GM19238 (cell line): Measurements from ENCODE around the gene CNPY3.
"Not testable (repeated sequence)": the region's sequence is repeated elsewhere in the genome, so short reads cannot be mapped to it uniquely, and the experiment has no call there.

Experiments used
- DNase-seq: peaks from one replicate; pipeline ENCODE4 v3.0.0; 2011; ENCODE audit warnings: low spot score; ENCODE audit not compliant: insufficient read length

Gene CNPY3

DNA sequence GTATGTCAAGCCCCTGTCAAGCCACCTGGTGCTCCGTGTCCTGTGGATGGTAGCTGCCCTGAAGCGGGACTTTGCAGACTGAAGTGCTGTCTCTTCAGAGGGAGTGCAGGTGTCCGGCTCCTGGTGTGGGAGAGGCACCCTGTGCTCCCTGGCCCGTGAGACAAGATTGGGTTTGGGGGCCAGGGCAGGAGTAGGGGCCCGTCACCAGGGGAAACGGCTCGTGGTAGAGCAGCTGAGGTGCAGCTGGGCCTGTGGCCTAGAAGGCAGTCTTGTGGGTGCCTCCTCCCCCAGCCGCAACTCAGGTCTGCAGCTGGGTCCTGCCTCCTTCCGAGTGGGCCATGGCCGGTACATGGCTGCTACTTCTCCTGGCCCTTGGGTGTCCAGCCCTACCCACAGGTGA, 13.5 kb upstream of the CNPY3 start, which contains the start of gene PTCRA:
Gene PTCRA (plus strand): TSS at position 322 of the 400 bp plus-strand sequence. CDS start 17 bp downstream, at position 339.
- no peak for DNase-seq

DNA sequence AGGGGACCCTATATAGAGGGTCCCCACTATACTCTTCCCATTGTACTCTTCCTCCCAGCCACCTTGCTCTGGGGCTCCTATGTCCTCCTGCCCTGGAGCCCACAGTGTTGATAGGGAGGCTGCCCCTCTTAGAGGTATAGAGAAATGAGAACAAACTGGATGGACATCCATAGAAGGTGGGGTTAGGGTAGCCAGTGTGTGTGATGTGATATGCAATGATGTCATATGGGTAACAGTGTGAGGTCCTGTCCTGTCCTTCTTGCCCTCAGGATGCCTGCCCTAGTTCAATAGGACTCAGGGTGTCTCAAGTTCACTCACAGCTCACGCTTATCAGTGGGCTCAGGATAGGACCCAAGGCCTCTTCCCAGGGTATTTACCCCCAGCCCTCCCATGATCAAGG, 13.0 kb upstream of the CNPY3 start:
- DNase-seq = no peak

DNA sequence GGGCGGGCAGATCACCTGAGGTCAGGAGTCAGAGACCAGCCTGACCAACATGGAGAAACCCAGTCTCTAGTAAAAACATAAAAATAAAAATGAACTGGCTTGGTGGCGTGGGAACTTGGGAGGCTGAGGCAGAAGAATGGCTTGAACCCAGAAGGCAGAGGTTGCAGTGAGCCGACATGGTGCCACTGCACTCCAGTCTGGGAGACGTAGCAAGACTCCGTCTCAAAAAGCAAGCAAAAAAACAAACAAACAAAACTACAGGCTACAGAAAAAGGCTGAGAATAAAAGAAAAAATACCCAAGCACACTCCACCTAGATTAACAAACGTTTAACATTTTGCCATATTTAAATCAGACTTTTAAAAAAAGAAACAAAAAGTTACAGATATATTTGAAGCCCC, 7.5 kb upstream of the CNPY3 start:
- no peak for DNase-seq

DNA sequence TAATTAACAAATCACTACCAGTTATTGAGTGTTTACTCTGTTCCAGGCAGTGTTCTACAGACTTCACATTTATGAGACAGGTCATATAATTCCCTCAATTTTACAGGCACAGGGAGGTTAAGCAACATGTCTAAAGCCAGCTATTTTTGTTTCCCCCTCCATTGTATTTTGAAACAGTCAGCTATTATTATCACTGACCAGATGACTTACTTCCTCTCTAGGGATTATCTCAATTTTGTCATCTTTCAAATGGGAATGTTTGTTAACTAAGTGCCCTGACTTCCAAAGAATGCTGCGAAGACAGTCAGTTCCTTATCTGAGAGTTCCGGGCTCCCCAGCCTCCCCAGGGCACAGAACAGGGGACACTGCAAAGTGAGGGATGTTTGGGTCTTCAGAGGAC, 5.6 kb upstream of the CNPY3 start:
- DNase-seq = no peak

DNA sequence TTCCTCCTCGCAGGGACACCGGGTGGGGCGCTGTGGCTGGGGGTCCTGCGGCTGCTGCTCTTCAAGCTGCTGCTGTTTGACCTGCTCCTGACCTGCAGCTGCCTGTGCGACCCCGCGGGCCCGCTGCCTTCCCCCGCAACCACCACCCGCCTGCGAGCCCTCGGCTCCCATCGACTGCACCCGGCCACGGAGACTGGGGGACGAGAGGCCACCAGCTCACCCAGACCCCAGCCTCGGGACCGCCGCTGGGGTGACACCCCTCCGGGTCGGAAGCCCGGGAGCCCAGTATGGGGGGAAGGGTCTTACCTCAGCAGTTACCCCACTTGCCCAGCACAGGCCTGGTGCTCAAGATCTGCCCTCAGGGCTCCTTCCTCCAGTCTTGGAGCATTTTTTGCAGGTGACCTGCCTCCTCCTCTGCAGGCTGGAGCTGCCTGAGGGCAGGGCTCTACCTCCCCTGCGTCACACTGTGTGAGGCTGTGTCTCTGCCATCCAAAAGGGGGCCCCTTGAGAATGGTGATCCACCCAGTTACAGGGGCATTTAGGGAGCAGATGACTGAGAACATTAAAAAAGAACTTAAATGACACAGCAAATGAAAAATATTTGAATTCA, 3.9 kb upstream of the CNPY3 start:
- no peak for DNase-seq

DNA sequence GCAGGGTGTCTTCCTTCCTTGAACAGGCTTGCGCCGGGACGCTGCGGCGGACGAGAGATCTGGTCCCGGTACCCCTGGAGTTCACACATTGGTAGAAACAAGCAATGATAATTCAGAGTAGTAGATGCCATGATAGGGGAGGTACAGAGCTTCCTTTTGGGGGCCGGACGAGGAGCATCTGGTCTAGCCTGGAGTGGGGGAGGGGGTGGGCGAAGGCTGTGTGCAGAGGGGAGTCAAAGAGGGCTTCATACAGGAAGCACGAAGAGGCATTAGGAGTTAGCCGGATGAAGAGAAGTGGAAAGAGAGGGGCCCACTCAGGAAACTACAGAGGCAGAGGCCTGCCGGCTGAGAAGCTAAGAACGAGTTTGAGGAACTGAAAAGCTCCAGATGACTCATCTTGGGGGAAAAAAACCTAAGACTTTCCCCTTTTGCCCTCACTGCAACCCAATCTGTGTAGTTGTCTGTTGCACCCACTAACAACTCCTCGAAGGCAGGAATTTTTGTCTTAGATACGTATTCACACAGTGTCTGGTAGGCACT, 611 bp downstream of the CNPY3 start:
- DNase-seq = peak; percentile 67

DNA sequence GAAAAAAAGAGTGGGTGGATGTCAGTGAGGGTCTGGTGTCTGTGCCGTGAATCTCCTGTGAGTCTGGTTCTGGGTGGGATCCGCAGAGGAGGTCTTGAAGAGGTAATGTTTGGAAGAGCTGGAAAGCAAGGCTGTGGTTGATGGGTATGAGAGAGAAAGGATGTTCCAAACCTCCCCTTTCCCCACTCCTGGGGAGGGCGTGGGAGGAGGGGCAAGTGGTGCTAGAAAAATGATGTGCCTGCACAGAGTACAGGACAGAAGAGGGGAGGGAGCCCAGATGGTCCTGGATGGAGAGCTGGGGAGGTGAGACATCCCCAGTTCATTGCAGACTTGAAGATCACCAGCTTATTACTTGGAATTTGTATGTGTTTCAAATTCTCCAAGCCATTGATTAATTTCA, 3.1 kb downstream of the CNPY3 start:
- no peak for DNase-seq

DNA sequence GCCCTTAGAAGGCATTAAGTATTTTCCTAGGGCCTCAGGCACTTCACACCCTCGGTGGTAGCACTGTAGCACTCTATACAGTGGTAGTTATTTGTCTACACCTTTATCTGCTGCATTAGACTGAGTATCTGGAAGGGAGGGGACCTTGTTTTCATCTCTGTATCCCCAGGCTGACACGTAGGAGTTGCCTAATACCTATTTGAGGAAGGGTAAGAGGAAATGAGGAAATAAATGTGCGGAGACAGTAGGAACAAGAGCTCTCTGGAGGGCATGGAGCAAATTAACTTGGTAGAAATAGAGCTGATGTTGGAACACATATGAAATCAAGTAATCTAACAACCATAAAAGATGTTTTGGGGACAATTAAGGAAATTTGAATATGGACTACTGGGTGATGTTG, 3.9 kb downstream of the CNPY3 start:
- no peak for DNase-seq

DNA sequence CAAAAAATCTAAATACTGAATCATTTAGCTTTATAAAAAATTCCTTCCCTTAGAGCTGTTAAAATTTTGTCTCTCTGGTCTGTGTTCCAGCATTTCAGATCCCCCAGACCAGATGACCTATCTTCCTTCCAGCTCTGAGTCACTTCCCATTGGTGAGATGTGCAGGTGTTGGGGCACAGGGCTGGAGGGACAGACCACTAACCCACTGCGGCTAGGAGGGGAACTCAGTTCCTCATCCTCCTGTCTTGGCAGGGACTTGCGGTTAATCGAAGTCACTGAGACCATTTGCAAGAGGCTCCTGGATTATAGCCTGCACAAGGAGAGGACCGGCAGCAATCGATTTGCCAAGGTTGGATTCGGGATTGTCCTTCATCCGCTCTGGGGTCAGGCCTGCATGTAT, 6.0 kb downstream of the CNPY3 start:
- DNase-seq = no peak

DNA sequence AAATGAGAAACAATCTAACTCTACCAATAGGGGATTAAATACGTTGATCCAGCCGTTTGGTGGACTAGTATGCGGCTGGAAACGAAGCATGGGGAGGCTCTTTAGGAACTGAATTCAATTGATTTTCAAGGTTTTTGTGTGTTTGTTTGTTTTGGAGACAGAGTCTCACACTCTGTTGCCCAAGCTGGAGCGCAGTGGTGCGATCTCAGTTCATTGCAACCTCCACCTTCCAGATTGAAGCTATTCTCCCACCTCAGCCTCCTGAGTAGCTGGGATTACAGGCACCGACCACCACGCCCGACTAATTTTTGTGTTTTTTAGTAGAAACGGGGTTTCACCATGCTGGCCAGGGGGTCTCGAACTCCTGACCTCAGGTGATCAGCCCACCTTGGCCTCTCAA, 7.1 kb downstream of the CNPY3 start:
- DNase-seq = no peak

DNA sequence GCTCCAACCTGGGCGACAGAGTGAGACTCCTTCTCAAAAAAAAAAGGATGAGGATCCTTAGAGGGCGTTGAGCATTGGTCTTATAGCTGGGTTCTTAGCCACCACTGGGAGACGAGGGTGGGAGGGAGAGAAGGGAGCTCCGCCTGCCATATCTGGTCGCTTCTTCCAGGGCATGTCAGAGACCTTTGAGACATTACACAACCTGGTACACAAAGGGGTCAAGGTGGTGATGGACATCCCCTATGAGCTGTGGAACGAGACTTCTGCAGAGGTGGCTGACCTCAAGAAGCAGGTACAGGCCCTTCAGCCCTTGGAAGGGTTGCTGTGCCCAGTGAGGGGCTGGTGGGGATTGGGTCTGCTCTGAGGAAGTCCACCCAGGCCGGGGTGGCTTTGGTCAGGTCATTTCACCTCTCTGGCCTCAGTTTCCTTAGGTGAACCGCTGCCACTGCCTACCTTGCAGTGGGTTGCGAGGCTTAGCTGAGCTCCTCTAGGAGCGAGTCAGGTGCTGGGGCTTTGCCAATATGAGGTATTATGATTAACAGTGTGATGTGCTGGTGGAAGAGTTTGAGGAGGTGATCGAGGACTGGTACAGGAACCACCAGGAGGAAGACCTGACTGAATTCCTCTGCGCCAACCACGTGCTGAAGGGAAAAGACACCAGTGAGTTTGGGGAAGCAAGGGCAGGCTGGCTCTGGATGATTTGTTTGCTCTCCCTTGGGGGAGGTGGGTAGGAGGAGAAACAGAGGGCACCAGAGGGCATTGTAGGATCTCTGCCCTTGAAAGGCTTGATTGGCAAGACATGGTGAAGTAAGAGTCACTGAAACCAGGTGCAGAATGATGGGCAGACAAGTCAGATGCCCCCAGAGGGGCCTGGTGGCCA, 8.5 kb downstream of the CNPY3 start:
- DNase-seq = no peak

DNA sequence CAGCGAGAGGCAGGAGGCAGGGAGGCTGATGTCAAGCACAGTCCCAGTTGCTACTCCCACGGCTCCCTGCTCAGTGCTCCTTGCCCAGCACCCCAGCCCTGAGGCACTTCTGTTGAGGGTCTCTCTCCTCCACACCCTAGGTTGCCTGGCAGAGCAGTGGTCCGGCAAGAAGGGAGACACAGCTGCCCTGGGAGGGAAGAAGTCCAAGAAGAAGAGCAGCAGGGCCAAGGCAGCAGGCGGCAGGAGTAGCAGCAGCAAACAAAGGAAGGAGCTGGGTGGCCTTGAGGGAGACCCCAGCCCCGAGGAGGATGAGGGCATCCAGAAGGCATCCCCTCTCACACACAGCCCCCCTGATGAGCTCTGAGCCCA, 9.1 kb downstream of the CNPY3 start:
- DNase-seq = no peak

DNA sequence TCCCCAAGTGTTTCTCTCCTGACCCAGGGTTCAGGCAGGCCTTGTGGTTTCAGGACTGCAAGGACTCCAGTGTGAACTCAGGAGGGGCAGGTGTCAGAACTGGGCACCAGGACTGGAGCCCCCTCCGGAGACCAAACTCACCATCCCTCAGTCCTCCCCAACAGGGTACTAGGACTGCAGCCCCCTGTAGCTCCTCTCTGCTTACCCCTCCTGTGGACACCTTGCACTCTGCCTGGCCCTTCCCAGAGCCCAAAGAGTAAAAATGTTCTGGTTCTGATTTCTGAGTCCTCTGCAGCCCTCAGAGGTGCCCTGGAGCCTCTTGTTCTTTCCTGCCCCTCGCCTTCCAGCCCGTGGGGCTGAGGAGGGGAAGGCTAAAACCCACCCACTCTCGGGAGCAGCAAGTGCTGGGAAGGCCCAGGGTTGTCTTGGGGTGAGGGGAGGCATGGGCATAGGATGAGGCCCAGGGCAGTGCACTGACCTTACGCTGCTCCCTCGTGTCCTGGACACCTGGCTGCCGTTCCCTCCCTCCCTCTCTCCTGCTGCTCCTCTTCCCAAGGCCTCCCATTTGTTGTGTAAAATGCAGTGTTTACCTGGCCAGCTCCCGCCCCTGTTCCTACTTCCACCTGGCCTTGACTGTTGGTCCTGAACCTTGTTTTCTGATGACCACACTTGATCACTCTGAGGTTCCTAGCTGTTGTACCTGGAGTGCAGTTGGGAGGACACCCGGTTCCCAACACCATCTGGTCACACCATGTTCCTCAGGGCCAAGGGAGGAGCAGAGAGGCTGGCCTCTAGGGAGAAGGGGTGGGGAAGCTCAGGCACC, 9.9 kb downstream of the CNPY3 start:
- DNase-seq = no peak

DNA sequence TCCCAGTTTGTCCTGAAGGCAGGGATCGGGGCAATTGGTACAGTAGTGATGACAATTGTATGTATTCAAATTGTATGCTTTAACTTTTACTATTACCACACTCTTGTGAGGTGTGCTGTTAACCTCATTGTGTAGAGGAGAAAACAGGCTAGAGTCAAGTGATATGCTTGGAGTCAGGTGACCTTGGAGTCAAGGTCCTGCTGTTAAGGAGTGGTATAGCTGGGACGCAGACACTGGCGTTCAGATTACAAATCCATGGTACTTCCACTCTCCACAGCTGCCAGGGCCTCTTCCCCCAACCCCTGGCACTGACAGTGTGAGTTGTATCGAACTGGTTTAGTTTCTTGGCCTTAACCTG, 10.5 kb downstream of the CNPY3 start:
- DNase-seq = no peak

DNA sequence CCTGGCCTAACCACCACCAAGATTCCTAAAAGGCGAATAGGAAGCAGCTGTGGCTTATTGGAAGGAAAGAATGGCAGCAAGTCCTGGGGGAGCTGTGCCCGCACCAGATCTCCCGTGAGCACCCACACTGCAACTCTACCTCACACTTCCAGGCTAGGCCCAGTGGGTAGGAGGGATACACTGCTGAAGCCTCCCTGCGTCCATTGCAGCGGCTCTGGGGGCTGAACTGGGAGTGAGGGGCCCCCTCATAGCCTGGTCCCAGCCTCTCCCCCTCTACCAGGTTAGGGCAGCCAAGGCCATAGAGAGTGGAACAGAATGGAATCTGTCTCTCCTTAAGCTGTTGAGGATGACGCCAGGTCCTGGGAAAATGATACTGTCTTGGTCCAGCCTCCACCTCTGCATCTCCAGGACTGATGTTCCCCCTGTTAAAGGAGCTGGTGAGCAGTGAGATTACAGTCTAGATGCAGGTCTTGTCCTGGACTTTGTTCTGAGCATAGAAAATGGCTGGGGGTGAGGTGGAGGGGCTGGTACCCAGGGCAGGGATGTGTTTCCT, 11.3 kb downstream of the CNPY3 start:
- no peak for DNase-seq

DNA sequence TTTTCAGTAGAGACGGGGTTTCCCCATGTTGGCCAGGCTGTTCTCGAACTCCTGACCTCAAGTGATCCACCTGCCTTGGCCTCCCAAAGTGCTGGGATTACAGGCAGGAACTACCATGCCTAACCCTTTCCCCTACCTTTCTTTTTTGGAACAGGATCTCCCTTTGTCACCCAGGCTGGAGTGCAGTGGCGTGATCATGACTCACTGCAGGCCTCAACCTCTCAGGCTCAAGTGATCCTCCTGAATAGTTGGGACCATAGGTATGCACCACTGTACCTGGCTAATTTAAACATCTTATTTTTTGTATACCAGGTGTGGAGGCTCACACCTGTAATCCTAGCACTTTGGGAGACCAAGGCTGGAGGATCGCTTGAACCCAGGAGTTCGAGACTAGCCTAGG, 12.1 kb downstream of the CNPY3 start:
- not testable (repeated sequence) for DNase-seq

DNA sequence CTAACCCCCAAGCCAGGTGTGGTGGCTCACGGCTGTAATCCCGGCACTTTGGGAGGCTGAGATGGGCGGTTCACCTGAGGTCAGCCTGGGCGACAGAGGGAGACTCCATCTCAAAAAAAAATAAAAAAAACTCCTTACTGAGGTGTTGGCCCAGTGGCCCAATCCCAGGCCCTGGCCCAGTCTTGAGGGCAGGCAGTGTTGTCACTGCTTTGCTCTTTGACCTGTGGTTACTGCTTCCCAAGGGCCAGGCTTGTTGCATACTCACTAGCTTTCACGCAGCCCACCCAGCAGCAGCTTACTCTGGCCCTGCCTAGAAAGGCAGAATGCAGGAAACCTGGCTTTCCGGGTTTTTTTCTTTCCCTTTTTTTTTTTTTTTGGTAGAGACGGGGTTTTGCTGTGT, 13.2 kb downstream of the CNPY3 start:
- DNase-seq = no peak

DNA sequence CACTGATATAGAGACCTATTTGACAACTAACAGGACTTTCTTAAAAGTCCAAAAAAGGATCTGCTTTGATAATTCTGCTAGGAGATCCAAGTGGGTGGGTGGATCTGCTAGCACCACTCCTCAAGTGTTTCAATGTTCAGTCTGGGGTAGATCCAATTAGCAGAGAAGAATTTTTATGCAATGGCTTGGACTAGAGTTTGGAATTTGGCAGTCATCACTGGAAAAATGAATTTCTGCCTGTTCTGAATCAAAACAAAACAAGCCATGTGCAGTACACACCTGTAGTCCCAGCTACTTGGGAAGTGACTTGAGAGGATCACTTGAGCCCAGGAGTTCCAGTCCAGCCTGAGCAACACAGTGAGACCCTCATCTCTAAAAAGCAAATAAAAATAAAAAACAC, 18.7 kb downstream of the CNPY3 start:
- DNase-seq = no peak

DNA sequence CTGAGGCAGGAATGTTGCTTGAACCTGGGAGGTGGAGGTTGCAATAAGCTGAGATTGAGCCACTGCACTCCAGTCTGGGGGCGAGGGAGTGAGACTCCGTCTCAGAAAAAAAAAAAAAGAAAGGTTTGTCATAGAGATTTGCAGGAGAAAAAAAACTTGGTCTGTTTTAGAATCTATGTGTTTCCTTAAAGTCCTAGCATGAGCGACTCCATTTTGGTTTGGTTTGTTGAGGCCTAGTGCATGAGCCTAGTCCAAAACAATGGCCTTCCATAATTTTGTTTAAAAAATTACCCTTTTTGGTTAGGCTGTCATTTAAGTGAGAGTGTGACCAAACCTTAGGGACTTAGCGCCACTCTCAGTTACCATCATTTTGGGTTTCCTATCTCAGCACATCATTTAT, 23.1 kb downstream of the CNPY3 start:
- DNase-seq = no peak

DNA sequence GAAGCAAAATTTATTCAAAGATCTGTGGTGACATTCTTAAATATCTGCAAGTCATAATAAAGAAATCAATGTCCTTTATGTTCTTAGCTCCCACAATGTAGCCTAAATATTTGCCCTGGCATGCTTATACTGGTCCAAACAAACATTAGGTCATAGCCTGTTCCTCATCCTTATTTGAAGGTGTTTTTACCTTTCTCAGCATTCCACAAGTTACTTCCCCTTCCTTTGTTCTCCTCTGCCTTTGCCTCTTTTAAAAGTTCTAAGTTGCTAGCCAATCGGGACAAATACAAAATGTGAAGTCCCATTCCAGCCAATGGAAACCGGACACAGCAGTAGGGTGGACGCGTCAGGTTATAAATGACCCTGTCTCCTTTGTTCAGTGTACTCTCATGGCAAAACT, 25.1 kb downstream of the CNPY3 start:
- DNase-seq = not testable (repeated sequence)

DNA sequence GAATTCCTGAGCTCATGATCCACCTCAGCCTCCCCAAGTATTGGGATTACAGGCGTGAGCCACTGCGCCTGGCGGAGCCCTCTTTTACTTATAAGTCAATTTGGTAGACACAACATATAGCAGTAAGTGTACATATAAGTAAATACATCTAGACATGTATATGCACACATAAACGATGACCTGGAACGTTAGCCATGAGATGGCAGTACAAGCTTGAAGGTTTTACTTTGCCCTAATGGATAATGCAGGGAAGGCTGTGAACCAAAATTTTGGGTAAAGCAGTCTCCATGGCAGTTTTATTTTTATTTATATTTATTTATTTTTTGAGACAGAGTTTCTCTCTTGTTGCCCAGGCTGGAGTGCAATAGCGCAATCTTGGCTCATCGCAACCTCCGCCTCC, 28.8 kb downstream of the CNPY3 start:
- DNase-seq = no peak

DNA sequence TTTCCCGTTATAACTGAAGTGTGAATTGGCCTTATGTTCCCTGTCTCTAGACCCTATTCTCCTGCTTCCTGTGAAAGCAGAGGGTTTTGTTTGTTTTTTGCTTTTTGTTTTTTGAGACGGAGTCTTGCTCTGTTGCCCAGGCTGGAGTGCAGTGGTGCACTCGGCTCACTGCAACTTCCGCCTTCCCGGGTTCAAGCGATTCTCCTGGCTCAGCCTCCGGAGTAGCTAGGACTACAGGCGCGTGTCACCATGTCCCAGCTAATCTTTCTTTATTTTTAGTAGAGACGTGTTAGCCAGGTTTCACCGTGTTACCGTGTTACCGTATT, 30.6 kb downstream of the CNPY3 start:
- DNase-seq = no peak
